ENCODE measurements around the gene PHRF1.

DNA sequence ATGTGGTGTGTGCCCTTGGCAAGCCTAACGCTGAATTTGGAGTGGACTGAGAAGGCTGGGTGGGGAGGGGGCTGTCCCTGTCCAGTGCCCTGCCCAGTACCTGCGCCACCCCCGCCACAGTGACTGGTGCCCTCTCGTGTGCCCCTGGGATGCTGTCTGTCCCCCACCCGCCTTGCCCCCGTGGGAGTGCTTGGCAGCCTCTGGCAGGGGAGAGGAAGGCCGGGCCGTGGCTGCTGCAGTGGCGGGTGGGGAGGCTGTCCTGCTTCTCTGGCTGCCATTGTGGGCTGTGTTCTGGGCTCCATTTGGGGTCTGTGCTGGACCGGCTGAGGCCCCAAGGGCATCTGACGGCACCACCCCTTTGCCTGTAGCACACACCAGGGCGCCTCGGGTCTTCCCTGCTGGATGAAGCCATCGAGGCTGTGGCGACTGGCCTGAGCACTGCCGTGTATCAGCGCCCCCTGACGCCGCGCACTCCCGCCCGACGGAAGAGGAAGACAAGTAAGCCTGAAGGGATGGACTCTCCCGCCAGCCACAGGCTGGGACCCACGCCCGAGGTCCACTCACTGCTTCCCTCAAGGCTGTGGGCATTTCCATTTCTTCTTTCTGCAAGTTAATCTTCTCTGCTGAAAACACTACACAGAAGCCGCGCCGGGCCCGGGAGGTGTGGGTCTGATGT is 21.9 kb downstream of the PHRF1 start:
- no peak for TF ChIP-seq POLR2AphosphoS5 (IDR thresholded peaks at IDR 0.05)
- no peak for TF ChIP-seq CTCF (IDR thresholded peaks at IDR 0.05; ENCODE audit: poor library complexity, severe bottlenecking)
- TF ChIP-seq SMC3 (conservative IDR thresholded peaks at IDR 0.05; ENCODE audit: poor library complexity): no peak
- no peak for TF ChIP-seq EP300 (conservative IDR thresholded peaks at IDR 0.05; ENCODE audit: poor library complexity, severe bottlenecking)
- no peak for TF ChIP-seq EZH2 (IDR thresholded peaks at IDR 0.05; ENCODE audit: borderline replicate concordance, insufficient read depth, low read length, poor library complexity, severe bottlenecking)
- no peak for TF ChIP-seq RAD21 (conservative IDR thresholded peaks at IDR 0.05)
